ENCODE data around the gene KCNK15.

KCNK15 gene

DNA sequence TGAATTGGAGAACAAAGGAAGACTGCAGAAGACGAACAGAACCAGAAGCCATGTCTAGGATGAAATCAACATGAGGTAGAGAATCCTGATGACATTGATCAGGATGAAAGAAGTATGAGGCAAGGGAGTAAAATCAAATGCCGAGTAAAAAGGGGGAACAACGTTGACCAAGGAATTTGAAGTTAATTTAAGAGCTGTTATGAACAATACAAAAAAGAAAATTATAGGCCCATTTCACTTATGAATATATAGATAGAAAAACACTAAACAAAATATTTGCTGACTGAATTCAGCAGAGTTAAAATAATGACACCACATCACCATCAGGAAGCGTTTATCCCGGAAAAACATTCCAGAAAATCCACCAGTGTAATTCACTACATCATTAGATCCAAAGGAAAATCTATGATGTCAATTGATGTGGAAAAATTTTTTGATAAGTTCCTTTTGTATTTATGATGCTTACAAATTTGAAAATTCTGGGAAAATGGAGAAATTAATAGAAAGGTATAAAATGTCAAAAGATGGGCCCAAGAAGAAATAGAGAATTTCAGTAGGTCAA, 38.6 kb upstream of the KCNK15 start:
- no peak for DNase-seq (ENCODE audit: low spot score)
- no peak for TF ChIP-seq CTCF (IDR thresholded peaks at IDR 0.05; ENCODE audit: extremely low read depth, missing control alignments)

DNA sequence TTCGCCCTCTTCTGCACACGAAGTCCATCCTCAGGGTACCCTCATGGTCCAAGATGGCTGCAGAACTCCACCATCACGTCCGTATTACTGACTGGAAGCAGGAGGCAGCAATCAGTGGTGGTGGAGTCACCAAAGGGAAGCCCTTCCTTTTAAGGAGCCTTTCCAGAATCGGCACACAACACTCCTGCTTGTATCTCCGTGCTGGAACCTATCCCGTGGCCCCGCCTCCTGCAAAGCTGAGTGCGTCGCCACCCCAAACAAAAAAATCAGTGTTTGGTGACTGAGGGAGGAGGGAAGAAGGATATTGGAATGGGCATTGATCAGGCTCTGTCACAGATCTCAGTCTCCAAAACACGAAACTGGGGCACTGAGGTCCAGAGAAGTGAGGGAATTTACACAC, 36.3 kb upstream of the KCNK15 start:
- DNase-seq (ENCODE audit: low spot score): no peak
- TF ChIP-seq CTCF (IDR thresholded peaks at IDR 0.05; ENCODE audit: extremely low read depth, missing control alignments): no peak

- DNase-seq (ENCODE audit: low spot score): no peak
- no peak for TF ChIP-seq CTCF (IDR thresholded peaks at IDR 0.05; ENCODE audit: extremely low read depth, missing control alignments)
Measured at GRCh38 chr20:44709797-44710196, 35.9 kb upstream of the KCNK15 start.

DNA sequence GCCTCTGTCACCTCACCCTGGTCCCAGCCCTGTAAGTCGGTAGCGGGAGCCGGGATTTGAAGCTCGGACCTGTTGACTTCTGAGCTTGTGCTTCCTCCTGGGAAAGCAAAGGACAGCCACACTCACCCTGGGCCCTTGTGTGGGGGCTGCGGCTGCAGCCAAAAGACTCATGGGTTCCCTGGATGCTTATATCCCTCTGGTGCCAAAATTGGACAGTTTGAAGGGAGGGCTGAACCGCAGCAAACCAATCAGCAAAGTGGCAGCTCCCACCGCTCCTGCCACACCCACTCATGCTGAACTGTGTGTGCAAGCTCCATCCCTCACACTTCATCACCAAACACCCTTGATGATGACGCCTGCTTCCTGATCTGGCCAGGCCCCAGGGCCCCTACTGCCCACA, 34.4 kb upstream of the KCNK15 start:
- no peak for DNase-seq (ENCODE audit: low spot score)
- TF ChIP-seq CTCF (IDR thresholded peaks at IDR 0.05; ENCODE audit: extremely low read depth, missing control alignments): no peak

DNA sequence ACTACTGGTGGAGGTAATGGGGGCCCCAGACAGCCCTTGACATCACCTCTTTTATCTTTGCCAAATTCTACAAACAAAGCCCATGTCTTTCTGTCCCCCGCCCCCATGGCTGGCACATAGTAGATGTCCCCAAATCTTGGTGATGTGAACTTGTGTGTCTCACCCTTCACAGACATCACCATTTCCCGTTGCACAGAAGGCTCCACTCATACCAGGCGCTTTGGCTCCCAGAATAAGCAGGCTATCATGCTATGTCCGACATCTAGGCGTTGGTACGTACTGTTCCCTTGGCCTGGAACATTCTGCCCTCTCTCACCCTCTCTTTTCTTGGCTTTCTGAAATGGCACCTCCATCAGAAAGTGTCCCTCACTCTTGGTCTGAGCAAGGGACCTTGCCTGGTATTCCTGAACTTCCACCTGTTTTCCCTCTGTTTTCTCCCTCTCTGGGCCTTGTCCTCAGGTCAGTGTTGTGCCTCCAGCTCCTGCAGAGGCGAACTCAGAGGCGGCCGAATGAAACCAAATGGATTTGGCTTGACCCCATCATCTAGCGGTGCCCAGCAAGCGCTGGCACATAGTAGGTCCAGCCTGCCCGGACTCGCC, 31.5 kb upstream of the KCNK15 start:
- no peak for TF ChIP-seq CTCF (IDR thresholded peaks at IDR 0.05; ENCODE audit: extremely low read depth, missing control alignments)
- DNase-seq (ENCODE audit: low spot score): no peak

GRCh38 chr20:44714701-44715498, 30.8 kb upstream of the KCNK15 start, which contains the start of gene CCN5:
Gene CCN5 (plus strand): TSS chr20:44715369. CDS start chr20:44715391, 22 bp downstream.
- no peak for DNase-seq (ENCODE audit: low spot score)
- no peak for TF ChIP-seq CTCF (IDR thresholded peaks at IDR 0.05; ENCODE audit: extremely low read depth, missing control alignments)

All from GM20000 (cell line).